ENCODE data around the gene REX1BD. TPM values are rescaled to one million over a fixed set of nuclear protein-coding genes. Genes with fewer than 3 reads are reported as not detected.
"Not testable (repeated sequence)": the region's sequence is repeated elsewhere in the genome, so short reads cannot be mapped to it uniquely, and the experiment has no call there.

REX1BD gene
- 122 and 137 TPM in 2 replicates for total RNA-seq (2014; rRNA removed; shearing (Covaris generic))

DNA sequence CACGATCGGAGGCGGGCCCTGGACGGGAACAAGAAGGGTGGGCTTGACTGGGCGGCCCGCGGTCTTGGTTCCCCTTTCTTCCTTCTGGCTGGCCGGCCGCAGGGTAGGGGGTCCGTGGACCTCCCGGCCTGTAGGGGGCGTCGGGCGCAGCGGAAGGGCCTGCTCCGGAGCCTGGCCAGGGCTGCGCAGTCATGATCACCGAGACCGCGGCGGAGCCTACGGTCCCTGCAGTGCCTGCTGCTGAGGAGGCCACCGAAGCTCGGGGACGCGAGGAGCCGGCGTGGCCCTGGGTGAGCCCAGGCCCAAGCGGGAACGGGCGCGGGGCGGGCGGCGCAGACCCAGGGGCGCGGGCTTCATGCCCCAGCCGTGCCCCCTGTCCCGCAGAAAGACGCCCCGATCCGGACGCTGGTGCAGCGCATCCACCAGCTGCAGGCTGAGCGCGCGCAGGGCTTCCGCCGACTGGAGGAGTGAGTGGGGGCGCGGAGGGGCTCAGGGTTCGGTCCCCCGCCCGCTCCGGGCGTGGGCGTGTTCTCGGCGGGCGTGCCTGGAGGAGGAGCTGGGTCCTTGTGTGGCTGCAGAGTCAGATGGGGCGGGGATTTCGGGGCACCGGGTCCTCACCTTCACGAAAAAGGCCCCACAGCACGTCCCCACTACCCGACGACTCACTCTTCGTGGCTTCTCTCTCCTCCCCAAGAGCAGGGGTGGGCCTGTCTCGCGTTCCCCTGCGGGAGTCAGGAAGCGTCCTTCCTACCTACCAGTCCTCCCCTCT, at the start of gene REX1BD:
Gene REX1BD, plus strand, starts transcription at position 188 of the 769 bp plus-strand sequence. Its CDS starts 4 bp downstream, at position 192.
- DNase-seq (ENCODE audit: low spot score): peak; percentile 73

DNA sequence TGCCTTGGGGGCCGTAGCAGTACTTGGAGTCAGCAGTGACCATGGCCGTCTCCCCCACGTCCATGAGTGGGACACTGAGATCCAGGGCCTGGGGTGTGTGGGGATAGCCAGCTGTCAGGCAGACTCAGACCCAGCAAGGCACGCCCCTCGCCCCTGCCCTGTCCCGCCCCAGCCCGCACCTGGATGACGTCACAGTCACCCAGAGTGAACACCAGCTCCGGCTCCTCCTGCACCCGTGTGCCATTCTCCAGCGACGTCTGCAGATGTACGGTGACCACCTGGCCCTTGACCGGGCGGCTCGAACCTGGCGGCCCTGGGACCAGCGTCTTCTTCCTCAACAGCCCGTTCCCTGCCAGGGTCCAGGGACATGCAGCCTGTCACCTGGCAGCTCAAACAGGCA, 49.2 kb upstream of the REX1BD start:
- DNase-seq (ENCODE audit: low spot score): no peak

DNA sequence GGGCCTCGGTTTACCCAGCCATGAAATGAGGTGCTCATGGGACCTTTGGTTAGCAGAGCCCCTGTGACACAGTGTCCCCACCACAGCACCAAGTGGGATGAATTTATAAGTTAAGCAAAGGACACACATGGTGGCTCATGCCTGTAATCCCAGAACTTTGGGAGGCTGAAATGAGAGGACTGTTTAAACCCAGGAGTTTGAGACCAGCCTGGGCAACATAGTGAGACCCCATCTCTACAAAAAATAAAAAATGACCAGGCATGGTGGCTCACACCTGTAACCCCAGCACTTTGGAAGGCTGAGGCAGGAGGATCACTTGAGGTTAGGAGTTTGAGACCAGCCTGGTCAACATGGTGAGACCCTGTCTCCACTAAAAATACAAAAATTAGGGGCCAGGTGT, 48.4 kb upstream of the REX1BD start:
- not testable (repeated sequence) for DNase-seq (ENCODE audit: low spot score)

DNA sequence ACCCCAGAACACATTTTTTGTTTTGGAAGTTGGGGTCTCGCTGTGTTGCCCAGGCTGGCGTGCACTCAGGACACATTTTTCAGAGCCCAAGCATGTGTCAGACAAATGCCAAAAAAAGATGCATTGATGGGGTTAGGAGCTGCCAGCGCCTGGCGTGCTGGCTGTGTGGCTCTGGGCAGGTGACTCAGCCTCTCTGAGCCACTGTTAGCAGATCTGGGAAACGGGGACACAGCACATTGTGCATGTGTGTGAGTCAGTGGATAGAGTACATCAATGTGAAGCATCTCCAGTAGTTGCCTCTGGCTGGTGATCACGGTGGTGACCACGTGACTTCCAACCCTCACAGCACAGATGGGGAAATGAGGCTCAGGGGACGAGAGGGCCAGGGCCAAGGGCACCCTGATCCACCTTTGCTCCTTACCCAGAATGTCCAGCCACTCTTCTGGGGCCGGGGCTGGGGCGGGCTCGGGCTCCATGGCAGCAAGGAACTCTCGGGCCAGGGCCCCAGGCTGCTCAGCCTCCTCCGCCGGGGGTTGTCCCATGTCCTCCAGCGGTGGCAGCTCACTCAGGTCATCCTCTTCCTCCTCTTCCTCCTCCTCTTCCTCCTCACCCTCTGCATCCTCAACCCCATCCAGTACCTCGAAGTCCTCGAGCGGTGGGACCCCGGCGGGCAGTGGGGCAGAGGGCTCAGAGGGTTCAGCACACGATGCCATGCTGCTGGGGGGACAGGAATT, 47.2 kb upstream of the REX1BD start:
- no peak for DNase-seq (ENCODE audit: low spot score)

DNA sequence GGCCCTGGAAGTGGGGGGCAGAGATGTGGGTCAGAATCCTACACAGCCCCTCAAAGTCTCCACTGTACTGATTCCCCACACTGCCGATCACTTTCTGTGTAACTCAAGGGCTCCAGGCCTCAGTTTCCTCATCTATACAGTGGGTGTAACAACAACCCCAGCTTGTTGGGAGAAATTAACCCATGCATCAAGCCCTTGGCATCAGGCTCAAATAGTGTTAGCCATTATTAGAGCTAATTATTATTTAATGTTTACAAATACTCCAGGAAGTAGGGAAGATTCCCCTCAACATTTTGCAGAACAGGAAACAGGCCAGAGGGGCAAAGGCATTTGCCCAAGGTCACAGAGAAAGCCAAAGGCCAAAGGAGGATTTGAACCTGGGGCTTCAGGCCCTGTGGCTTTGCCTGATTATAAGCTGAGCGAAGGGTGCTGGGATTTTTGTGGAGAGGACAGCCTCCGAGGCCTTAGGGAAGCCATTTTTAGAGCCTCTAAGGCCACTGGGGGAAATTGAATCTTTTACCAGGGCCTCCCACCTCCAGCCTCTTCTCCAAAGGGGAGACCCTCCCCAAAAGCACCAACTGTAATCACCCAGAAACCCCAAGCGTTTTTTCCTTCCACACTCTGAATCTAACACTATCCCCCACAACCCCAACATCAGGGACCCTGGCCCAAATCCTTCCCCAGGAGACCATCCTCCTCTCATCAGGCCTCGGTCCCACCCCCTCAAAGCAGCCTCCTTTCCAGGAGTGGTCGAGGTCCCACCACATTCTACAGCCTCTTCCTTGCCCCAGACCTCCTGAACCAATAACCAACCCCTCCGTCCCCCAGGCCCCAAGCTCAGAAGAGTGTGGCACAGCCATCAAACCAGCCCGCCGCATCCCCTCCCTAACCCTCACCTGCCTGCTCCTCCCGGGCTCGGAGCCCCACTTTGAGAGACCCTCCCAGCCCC, 46.3 kb upstream of the REX1BD start:
- no peak for DNase-seq (ENCODE audit: low spot score)

DNA sequence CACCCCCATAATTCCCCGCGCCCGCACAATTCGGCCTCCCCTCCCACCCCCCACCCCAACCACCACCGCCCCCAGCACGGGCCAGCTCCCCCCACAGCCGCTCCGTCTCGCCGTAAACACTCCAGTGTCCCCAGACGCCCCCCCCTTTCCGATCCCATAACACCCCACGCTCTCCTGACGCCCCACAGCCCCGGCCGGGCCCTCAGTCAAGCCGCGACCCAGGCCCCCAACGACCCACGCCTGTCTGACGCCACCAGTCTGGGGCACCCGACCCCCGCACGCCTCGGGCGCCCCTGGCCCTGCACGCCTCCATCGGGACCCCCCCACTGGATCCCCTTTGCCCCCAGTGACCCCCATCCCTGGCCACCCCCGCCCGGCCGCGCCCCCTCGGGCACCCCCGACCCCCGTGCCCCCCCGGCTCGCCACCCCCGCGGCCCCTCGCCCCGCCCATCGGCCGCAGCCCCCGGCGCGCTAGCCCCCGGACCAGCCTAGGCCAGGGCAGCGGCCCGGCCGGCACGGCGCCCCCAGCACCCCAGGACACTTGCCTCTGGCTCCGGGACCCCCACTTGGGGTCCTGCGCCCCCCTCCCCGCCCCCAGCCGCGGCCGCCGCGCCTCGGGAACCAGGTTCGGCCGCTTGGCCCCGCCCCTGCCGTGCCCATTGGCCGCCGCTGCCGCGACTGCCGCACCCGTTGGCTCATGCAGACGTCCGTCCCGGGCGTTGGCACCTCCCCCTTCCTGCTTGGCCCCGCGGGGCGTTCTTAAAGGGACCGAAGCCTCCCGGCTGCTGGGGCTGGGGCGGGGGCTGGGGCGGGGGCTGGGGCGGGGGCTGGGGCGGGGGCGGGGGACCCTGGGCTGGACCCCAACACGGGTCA, 45.4 kb upstream of the REX1BD start, which contains the start of gene FKBP8:
Gene FKBP8, minus strand, starts transcription at position 633 of the 873 bp plus-strand sequence. CDS start 1,603 bp downstream, outside the sequence.
- peak; percentile 76 for DNase-seq (ENCODE audit: low spot score)

DNA sequence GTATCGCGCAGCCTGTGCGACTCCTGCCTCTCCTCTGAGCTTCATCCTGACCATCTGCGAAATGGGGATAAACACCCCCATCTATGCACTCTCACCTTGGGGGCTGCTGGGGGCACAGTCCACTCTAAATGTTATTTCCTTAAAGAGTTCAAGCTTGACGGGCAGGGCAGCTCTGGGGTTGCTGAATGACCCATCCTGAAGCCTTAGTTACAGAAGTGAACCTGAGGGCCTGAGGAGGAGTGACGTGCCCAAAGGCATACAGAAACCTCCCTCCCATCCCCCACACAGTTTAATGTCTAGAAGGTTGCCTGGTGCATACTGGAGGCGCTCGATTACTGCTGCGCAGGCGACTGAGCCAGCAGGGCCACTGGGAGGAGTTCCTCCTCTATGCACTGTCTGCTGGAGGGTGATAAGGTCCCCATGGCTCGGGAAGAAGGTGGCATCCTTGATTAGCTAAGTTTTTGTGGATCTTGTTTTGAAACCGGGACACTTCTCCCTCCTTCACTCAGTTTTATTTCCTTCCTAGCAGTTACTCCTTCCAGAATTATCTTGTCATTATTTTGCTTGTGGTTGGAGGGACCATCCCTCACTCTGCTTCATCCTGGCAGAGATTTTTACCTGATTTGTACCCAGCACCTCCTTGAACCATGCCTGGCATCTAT, 44.7 kb upstream of the REX1BD start:
- DNase-seq (ENCODE audit: low spot score): peak; percentile 72

DNA sequence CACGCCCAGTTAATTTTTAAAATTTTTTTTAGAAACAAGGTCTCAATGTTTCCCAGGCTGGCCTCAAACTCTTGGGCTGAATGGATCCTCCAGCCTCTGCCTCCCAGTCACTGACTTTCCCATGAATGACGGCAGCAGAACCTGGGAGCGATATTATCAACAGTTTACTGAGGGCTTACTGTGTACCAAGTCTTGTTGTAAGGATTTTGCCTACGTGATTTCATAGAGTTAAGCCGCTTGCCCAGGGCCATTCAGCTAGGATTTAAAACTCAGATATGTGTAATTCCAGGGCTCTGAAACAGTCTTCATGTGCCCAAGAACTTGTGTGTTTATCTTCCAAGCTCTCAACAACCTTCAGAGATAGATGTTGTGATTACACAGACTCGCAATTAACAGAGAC, 37.0 kb upstream of the REX1BD start:
- no peak for DNase-seq (ENCODE audit: low spot score)

DNA sequence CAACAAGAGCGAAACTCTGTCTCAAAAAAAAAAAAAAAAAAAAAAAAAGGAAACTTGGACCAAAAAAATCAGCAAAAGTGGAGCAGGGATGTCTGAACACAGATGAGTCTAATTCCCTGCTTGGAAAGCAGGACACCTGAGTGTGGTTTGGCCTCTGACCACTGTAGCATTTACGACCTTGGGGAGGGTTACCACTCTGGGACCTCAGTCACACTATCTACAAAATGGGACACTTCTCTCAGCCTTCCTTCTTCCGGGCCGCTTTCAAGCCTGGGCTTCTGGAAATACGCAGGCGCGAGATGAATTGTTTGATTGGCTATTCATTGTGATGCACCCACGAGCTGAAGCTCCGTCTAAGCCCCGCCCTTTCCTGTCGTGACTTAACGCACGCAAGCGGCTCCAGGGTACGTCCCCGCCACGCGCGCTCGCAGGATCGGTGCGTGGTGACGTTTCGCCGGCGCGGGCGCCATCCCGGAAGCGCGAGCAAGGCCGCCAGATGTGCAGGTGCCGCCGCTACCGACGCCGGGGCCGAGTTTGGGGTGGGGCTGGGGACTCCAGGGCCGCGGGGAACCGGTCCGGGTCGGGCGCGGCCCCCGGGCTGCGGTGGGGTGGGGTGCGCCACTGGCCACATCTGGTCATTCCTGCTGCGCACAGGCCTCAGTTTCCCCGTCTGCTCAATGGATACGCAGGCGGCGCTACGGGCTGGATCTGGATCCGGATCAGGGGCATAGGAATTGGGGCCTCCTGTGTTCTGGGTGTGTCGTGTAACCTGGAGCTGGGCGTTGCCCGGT, 31.0 kb upstream of the REX1BD start, which contains the start of gene KXD1:
Gene KXD1, plus strand, starts transcription at position 460 of the 791 bp plus-strand sequence. CDS start 4,187 bp downstream, outside the sequence.
- peak; percentile 99 for DNase-seq (ENCODE audit: low spot score)

DNA sequence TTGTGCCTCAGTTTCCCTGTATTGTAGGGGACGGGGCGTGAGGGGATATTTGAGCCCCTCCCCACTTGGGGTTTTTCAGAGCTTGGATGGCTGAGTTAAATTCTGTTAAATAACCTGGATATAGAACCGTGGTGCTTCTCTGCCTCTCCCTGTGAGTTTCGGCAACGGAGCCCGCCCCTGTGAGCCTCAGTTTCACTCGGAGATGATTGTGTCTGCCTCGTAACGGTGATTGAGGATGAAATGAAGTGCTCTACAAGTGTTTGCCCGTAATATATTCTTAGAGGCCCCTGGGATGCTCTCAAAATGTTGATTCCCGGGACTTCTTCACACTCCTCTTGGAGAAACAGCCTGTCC, 30.4 kb upstream of the REX1BD start:
- no peak for DNase-seq (ENCODE audit: low spot score)

DNA sequence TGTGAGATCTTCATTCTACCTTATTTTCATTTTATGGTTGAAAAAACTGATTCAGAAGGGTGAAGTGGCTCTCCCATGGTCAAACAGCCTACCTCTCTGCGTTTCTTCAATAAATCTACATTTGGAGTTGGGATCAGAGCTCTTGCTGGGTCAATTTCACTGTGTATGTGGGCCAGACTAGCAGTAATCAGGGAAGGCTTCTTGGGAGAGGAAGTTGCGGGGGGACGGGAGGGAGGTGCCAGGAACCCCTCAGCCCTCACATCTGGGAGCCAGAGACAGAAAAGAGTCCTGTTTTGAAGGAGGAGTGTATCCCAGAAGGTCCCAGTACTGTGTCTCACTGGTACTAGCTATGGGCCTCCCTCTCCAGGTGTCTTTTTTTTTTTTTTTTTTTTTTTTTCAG, 30.0 kb upstream of the REX1BD start:
- no peak for DNase-seq (ENCODE audit: low spot score)

DNA sequence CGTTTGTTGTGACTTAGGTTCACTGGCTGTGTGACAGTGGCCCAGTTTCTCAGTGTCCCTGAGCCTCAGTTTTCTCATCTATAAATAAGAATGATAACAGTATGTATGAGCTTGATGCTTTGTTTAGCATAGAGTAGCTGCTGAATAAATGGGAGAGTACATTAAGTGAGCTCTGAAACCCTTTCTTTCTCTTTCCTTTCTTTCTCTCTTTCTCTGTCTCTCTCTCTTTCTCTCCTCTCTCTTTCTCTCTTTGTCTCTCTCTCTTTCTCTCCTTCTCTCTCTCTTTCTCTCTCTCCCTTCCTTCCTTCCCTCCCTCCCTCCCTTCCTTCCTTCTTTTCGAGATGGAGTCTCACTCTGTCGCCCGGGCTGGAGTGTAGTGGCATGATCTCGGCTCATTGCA, 28.9 kb upstream of the REX1BD start:
- DNase-seq (ENCODE audit: low spot score): no peak

DNA sequence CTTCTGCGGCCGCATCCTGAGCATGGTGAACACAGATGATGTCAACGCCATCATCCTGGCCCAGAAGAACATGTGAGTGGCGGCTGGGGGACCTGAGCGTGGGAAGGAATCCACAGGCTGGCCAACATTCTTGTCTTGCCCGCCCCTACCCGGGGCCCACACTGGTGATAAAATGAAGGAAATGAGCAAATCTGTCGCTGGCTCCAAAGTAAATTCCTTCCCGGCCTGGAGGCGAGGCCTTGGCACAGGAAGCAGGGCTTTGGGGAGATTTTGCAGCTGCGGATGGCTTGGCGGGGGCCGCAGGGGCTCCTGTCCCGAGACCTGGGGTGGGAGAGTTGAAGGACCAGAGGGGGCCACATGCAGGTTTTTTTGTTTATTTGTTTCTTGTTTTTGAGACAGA, 26.5 kb upstream of the REX1BD start:
- no peak for DNase-seq (ENCODE audit: low spot score)

DNA sequence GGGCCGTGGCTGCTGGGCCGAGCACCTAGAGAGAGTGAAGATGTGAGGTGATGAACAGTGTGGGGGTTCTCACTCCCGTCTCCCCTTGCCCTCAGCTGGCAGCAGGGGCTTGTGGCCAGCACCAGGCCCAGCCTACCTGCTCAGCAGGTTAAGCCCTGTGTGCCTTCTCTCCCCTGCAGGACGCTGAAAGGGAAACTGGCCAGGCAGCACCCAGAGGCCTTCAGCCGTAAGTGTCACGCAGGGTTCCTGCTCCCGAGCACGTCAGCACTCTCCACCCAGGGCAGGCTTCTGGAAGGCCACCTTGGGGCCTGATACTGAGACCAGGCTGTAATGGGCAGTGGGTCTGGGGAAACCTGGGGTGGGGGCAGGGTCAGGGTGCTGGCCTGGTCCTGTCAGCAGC, 21.6 kb upstream of the REX1BD start:
- no peak for DNase-seq (ENCODE audit: low spot score)

DNA sequence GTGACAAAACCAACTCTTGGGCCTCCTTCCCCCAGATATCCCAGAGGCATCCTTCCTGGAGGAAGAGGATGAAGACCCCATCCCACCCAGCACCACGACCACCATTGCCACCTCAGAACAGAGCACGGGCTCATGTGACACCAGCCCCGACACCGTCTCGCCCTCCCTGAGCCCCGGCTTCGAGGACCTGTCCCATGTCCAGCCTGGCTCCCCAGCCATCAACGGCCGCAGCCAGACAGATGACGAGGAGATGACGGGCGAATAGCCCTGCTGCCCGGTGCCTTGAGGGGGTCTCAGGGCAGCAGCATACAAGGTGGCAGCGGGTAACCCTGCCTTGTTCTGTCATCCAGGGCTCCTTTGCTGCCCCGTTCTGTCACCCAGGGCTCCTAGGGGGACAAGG, 20.2 kb upstream of the REX1BD start:
- DNase-seq (ENCODE audit: low spot score): no peak

DNA sequence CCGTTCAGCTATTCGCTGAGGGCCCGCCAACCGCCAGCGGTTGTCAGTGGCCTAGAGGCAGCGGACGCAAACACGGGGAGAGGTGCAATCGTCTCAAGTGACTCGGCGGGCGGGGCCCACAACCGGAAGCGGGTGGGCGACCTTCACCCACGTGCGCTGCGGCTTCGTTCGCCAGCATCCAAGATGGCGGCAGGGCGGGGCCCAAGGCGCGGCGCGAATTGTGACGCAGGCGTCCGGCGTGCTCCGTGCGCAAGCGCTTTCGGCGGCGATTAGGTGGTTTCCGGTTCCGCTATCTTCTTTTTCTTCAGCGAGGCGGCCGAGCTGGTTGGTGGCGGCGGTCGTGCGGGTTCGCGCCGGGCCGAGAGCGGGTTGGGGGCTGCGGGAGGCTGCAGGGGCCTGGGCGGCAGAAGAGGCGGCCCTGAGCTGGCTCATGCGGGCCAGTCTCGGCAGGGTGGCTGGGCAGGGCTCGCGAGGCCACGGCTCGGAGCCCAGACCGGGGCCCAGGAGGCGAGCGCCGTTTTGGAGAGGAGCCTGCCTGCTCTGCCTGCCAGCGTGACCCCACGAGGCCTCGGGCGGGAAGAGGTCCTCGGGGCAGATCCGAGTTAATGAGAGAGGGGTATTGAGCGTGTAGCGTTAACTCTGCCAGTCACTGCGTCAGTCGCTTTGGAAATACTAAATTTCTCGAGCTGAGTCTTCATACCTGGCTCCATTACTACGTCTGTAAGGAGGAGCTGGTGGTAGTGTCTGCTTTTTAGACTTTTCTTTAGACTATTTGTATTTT, 16.8 kb upstream of the REX1BD start, which contains the start of gene UBA52:
Gene UBA52, plus strand, starts transcription at position 294 of the 781 bp plus-strand sequence. CDS start 1,444 bp downstream, outside the sequence.
- peak; percentile 95 for DNase-seq (ENCODE audit: low spot score)

DNA sequence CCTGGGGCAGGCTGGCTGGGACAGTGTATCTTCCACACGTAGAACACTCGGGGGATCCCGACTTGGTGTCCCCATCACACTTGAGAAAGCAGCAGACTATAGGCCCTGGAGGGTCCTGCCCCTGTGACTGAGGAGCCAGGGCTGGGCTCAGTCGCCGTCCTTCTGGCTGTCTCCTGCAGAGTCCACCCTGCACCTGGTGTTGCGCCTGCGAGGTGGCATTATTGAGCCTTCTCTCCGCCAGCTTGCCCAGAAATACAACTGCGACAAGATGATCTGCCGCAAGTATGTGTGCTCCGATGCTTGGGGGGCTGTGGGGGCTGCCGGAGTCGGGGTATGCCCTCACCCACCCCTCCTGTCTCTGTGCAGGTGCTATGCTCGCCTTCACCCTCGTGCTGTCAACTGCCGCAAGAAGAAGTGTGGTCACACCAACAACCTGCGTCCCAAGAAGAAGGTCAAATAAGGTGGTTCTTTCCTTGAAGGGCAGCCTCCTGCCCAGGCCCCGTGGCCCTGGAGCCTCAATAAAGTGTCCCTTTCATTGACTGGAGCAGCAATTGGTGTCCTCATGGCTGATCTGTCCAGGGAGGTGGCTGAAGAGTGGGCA, 13.8 kb upstream of the REX1BD start:
- no peak for DNase-seq (ENCODE audit: low spot score)

DNA sequence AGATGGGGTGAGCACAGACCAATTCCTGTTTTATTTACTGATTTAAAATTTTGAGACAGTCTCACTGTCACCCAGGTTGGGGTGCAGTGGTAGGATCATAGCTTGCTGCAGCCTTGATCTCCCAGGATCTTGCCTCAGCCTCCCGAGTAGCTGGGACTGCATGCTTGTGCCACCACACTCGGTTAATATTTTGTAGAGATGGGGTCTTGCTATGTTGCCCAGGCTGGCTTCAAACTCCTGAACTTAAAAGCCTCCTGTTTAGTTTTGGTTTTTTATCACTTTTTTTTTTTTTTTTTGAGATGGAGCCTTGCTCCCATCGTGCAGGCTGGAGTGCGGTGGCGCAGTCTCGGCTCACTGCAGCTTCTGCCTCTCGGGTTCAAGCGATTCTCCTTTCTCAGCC, 12.2 kb upstream of the REX1BD start:
- DNase-seq (ENCODE audit: low spot score): no peak

Measured in A172 (cell line).